NCI-H748 treated with DMSO at 0.1 percent for 48 hours (cell line): ENCODE results near the gene DBT.
"Not testable (repeated sequence)": the region's sequence is repeated elsewhere in the genome, so short reads cannot be mapped to it uniquely, and the experiment has no call there.

Source experiments
- DNase-seq: peaks from one replicate; lab custom pipeline; 2025; lab: John Stamatoyannopoulos, UW

Gene DBT

GRCh38 chr1:100250264-100250663, 630 bp upstream of the DBT start:
- DNase-seq = no peak

GRCh38 chr1:100249155-100249536, 488 bp downstream of the DBT start:
- DNase-seq = no peak

DNA sequence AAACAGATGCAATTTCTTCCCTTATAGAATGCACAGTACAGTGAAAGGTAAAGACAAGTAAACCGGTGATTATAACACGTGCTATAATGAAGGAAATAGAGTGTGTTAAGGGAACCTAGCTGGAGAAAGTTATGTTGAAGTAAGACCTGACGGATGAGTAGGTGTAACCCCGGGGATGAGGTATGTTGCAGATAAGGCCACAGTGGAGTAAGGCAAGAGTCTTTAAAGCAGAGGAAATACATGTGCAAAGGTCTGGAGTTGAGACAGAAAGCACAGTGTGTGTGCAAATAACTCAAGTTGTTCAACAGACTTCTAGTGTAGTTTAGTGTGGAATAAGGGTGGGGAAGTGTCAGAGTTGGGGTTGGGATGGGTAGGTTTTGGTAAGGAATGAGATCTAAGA, 2.9 kb downstream of the DBT start:
- no peak for DNase-seq

DNA sequence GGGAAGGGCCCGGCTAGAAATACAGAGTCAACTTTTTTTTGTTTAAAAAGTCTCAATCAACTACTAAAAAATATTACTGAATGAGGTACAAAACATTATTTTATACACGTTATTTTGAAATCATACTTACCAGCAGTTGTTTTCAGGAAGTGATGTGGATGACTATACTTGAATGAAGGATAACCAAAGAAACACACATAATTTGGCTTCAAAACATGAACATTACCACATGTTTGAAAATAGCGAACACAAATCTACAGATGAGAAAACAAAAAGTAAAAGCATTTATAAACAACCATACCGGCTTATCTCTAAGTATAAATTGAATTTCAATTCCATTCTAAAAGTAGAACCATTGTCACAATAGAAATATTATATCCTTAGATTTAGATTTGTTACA, 9.0 kb downstream of the DBT start:
- DNase-seq = no peak

DNA sequence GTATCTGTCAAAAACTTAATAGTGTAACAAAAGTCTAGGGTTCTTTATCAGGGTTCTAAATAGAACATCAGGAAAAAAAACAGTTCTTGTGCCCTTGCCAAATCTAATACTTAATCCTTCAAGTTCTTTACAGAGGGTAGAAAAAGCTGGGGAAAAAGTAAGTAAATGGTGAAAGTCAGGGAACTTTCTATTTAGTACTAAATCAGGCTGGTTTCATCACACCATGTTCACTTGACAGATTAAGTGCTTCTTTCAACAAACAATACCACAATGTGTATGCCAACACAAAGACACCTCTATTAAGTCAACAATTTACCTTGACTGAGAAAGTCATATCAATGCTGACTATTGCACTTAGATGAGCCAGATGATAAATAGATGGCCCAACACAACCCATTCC, 9.7 kb downstream of the DBT start:
- no peak for DNase-seq

DNA sequence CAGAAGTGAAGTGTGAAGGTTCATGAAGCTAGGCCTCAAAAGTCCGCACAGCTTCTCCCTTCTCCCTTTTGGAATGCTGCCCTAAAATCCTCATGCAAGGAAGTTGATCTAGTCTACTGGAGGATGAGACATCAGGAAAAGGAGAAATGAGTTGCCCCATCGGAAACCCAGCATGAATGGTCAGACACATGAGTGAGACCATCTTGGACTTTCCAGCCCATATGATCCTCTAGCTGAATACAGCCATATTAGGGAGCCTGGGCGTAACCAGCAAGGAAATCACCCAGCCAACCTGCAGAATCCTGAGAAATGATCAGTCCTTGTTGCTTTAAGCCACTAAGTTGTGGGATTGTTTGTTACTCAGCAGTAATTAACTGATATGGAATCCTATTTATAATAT, 12.5 kb downstream of the DBT start:
- no peak for DNase-seq

DNA sequence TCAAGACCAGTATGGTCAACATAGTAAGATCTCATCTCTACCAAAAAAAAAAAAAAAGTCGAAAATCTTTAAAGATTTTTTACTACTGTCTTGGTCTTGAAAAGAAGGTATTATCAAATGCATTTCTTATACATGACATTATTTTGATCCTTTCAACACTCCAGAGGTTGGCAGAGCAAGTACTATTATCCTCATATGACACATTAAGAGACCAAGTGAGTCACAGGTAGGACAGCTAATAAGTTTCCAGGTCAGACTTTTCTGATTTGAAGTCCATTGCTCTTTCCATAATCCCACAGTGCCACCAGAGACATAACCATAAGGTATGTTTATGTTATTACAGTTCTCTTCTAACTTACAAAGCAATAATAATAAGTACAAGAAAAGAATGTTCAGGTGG, 15.2 kb downstream of the DBT start:
- no peak for DNase-seq

GRCh38 chr1:100233566-100233965, 16.1 kb downstream of the DBT start:
- DNase-seq = not testable (repeated sequence)

GRCh38 chr1:100232156-100232555, 17.5 kb downstream of the DBT start:
- DNase-seq = no peak

DNA sequence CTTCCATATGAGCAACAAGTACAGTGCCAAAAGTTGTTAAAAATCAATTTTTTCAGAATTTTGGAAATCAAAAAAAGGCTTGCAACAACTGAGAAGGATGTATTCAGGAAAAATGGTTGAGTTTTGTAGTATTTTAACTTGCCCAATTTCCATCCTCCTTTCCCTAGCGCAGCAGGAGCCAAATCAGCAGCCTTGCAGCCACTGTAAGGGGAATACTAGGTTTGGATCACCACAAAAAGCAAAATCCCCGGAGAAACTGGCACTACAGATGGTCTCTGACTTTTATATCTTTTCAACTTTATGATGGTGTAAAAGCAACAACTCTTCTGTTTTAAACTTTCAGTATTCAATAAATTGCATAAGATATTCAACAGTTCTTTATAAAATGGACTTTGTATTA, 17.9 kb downstream of the DBT start:
- no peak for DNase-seq

GRCh38 chr1:100230765-100231164, 18.9 kb downstream of the DBT start:
- no peak for DNase-seq

- no peak for DNase-seq
Measured at GRCh38 chr1:100229681-100230443, 19.8 kb downstream of the DBT start.

DNA sequence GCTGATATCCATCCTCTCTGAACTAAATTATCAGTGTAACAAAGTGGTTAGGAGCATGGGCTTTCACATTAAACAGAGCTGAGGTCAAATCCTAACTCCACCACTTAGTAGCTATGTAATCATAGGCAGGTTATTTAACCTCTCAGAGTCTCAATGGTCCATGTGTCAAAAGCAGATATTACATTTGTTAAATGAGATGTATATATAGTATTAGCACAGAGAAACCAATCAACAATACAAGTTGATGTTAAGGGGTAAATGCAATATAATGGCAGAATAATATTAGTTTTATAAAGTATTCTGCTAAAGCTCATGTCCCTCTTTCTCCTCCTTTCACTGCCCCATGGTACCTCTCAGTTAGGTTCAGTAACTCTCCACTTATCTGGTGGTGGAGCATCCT, 27.2 kb downstream of the DBT start:
- DNase-seq = no peak

GRCh38 chr1:100219883-100220282, 29.8 kb downstream of the DBT start:
- no peak for DNase-seq

DNA sequence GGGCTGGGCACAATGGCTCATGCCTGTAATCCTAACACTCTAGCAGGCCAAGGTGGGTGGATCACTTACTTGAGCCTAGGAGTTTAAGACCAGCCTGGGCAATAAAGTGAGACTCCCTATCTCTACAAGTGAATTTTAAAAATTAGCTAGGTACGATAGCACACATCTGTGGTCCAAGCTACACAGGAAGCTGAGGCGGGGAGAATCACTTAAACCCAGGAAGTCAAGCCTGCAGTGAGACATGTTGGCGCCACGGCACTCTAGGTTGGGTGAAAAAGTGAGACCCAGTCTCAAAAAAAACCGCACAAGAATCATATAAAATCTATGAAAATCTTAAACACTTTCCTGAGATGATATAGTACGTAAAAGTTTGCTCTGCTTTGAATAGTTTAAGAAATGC, 30.2 kb downstream of the DBT start:
- no peak for DNase-seq

DNA sequence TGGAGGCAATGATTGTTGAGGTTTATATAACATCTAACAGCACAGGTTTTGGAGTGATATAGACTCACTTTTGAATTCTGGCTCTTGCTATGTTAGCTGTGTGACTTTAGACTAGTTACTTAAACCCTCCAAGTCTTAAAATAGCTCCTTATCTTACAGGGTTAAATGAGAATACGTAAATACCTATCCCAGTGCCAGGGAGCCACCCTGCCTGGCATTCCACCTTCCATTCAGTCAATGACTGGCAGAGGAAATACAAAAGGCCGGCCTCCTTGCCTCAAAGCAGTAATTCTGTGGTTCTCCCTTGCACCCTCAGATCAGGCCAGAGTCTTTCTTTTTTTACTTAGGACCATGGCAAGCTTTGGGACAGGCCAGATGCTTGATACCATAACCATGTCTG, 31.8 kb downstream of the DBT start:
- DNase-seq = no peak

- DNase-seq = no peak
Measured at GRCh38 chr1:100215101-100215500, 34.5 kb downstream of the DBT start.

DNA sequence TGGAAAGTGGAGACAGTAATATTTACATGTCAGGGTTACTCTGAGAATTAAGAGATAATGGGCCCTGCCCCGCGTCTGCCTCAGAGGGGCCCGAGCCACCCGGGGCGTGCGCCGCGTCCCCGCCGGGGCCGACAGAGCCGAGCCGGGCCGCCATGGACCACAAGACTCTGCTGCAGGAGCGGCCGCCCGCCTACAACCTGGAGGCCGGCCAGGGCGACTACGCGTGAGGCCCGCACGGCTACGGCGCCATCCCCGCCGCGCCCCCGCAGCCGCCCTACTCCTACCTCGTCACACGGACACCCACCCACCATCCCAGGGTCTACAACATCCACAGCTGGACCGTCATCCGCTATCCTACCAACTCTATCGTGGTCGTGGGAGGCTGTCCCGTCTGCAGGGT, 36.5 kb downstream of the DBT start:
- DNase-seq = no peak

GRCh38 chr1:100206301-100206700, 43.3 kb downstream of the DBT start:
- DNase-seq = no peak

DNA sequence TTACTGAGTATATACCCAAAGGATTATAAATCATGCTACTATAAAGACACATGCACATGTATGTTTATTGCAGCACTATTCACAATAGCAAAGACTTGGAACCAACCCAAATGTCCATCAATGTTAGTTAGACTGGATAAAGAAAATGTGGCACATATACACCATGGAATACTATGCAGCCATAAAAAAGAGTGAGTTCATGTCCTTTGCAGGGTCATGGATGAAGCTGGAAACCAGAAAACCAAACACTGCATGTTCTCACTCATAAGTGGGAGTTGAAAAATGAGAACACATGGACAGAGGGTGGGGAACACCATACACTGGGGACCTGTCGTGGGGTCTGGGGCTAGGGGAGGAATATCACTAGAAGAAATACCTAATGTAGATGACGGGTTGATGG, 44.0 kb downstream of the DBT start:
- DNase-seq = not testable (repeated sequence)

- DNase-seq = not testable (repeated sequence)
Measured at GRCh38 chr1:100205103-100205502, 44.5 kb downstream of the DBT start.

GRCh38 chr1:100202703-100203102, 46.9 kb downstream of the DBT start:
- DNase-seq = not testable (repeated sequence)

DNA sequence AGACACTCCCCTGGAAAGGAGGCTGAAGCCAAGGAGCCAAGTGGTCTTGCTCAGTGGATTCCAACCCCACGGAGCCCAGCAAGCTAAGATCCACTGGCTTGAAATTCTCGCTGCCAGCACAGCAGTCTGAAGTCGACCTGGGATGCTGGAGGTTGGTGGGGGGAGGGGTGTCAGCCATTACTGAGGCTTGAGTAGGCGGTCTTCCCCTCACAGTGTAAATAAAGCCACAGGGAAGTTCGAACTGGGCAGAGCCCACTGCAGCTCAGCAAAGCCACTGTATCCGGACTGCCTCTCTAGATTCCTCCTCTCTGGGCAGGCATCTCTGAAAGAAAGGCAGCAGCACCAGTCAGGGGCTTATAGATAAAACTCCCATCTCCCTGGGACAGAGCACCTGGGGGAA, 49.6 kb downstream of the DBT start:
- not testable (repeated sequence) for DNase-seq

DNA sequence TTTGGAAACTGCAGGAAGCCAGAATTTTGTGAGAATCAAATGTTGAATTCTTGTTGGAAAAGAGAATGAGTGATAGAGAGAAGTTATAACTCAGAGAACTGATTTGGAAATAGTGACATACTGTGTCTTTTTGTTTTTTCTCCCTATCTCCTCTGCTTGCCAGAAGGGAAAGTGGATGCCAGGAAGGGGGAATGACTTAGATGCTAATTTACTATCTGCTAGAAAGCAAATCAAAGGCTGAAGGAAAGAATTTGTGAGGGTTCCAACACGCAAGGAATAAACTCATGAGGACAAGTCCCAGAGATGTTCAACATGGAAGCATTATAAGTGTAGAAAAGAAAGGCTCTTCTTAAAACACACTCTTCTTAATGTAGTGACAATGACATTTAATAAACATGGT, 51.0 kb downstream of the DBT start:
- DNase-seq = no peak
